Kidney epithelial cell (primary cell): Measurements from ENCODE around the gene REV3L. TPM values are rescaled to one million over a fixed set of nuclear protein-coding genes. Genes with fewer than 3 reads are reported as not detected.

Experiments
- DNase-seq: peaks from one replicate; pipeline ENCODE4 v3.0.0-alpha.2; 2010; ENCODE audit warnings: low read depth
- H3K27me3 ChIP-seq: 2 replicates; pipeline ENCODE4 v1.6.0; 2011; ENCODE audit warnings: low read length; ENCODE audit not compliant: control insufficient read depth, insufficient read depth
- H3K36me3 ChIP-seq: 2 replicates; pipeline ENCODE4 v1.5.1; 2011; ENCODE audit warnings: low read length; ENCODE audit not compliant: control insufficient read depth, insufficient read depth
- H3K4me3 ChIP-seq: 2 replicates; pipeline ENCODE4 v1.5.1; 2011; ENCODE audit warnings: low read depth, mild to moderate bottlenecking, control low read depth, low read length
- total RNA-seq: library from RNA; depleted of rRNA; stranded (reverse); fragments of >200 nt; gene quantifications from 2 replicates; pipeline ENCODE4 v1.2.3, GENCODE V29; 2015
- TF ChIP-seq, protein P1 (sequence below): IDR thresholded peaks from 2 replicates; pipeline ENCODE4 v1.5.1; 2011; ENCODE audit warnings: mild to moderate bottlenecking, moderate library complexity, low read length, control low read depth, inconsistent platforms; ENCODE audit not compliant: insufficient read depth, poor library complexity, severe bottlenecking

REV3L gene
- total RNA-seq, 1 donor from 2014 or later, result 35.7 TPM

- no peaks in the 10 kb centered on the region for H3K27me3 ChIP-seq
- no peak overlapping the region for H3K4me3 ChIP-seq
- H3K36me3 ChIP-seq, result peaks cover 2% of the 10 kb centered on the region
- no peak for DNase-seq
- TF ChIP-seq, protein P1, sequence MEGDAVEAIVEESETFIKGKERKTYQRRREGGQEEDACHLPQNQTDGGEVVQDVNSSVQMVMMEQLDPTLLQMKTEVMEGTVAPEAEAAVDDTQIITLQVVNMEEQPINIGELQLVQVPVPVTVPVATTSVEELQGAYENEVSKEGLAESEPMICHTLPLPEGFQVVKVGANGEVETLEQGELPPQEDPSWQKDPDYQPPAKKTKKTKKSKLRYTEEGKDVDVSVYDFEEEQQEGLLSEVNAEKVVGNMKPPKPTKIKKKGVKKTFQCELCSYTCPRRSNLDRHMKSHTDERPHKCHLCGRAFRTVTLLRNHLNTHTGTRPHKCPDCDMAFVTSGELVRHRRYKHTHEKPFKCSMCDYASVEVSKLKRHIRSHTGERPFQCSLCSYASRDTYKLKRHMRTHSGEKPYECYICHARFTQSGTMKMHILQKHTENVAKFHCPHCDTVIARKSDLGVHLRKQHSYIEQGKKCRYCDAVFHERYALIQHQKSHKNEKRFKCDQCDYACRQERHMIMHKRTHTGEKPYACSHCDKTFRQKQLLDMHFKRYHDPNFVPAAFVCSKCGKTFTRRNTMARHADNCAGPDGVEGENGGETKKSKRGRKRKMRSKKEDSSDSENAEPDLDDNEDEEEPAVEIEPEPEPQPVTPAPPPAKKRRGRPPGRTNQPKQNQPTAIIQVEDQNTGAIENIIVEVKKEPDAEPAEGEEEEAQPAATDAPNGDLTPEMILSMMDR, result no peak
Measured at GRCh38 chr6:111367393-111368088, 115.5 kb downstream of the REV3L start.

GRCh38 chr6:111361648-111362047 is 121.4 kb downstream of the REV3L start:
- no peak overlapping the region for H3K4me3 ChIP-seq
- no peaks in the 10 kb centered on the region for H3K27me3 ChIP-seq
- DNase-seq, result no peak
- TF ChIP-seq, protein P1, result peak; percentile 48
- no peaks in the 10 kb centered on the region for H3K36me3 ChIP-seq

DNA sequence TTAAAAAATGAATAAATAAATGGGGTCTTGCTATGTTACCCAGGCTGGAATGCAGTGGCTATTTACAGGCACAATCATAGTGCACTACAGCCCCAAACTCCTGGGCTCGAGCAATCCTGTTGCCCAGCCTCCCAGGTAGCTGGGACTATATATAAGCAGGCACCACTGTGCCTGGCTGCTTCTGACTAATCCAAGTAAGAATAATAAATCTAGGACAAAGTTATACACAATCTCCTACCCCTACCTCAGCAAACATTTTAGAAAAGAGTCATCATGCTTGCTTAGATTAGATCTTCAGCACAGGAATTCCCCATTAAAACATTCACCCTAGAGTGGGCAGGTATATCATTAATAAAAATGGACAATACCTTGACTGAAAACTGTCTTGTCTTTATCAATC is 124.6 kb downstream of the REV3L start:
- no peaks in the 10 kb centered on the region for H3K36me3 ChIP-seq
- DNase-seq, result no peak
- TF ChIP-seq, protein P1, result no peak

DNA sequence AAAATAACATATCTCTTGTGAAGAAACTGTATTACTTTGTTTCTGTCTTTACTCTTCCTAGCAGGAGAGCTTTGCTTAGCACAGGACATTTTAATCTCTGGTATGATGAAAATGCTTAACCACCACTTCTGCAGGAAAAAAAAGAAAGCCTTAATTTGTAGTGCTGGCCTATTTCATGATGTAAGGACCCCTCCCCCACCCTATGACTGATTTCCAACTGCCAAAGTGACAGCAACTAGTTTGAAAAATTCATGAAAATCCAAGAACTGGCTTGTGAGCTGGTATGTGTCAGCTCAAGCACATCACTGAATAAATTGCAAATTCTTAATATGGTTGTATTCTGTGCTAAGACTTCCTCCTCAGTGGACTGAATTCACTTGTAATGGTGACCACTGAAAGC is 125.3 kb downstream of the REV3L start:
- TF ChIP-seq, protein P1, result no peak
- no peak for DNase-seq
- Histone ChIP-seq H3K4me3 (no peak overlapping the region), H3K27me3 (no peaks in the 10 kb centered on the region), H3K36me3 (no peaks in the 10 kb centered on the region)

More for the DNA sequence above, 124.6 kb downstream of the REV3L start:
- H3K4me3 ChIP-seq, result no peak overlapping the region
- no peaks in the 10 kb centered on the region for H3K27me3 ChIP-seq

GRCh38 chr6:111356551-111356950 is 126.5 kb downstream of the REV3L start:
- TF ChIP-seq, protein P1, result no peak
- Histone ChIP-seq H3K4me3 (no peak overlapping the region), H3K27me3 (no peaks in the 10 kb centered on the region), H3K36me3 (no peaks in the 10 kb centered on the region)
- DNase-seq, result no peak
